ENCODE measurements around the gene LURAP1L. TPM values are rescaled to one million over a fixed set of nuclear protein-coding genes. Genes with fewer than 3 reads are reported as not detected.

The LURAP1L gene
- total and polyA plus RNA-seq, 5 donors from 2014 or later: not detected

- no peak for DNase-seq
- peaks cover 0 to 2% (median 0%) of the 10 kb centered on the region in 4 donors for H3K4me1 Mint-ChIP-seq
- Histone ChIP-seq H3K4me3 (ENCODE audit: low read depth, low read length) (no peak overlapping the region), H3K4me1 (ENCODE audit: control insufficient read depth, insufficient read depth, low read length, poor library complexity, severe bottlenecking) (no peaks in the 10 kb centered on the region), H3K27me3 (ENCODE audit: control insufficient read depth, insufficient read depth, low read length) (peaks cover 2% of the 10 kb centered on the region), H3K9me3 (ENCODE audit: control insufficient read depth in 2 of 2, low read length in 2 of 2) (no peaks in the 10 kb centered on the region), H3K27ac (ENCODE audit: insufficient read depth, low read length, poor library complexity, severe bottlenecking) (no peak overlapping the region), H3K36me3 (ENCODE audit: control insufficient read depth, insufficient read depth, low read length) (no peaks in the 10 kb centered on the region)
- H3K27me3 Mint-ChIP-seq: peaks cover 15% of the 10 kb centered on the region
- H3K9me3 Mint-ChIP-seq: peaks cover 0 to 16% (median 8%) of the 10 kb centered on the region in 7 donors
- H3K27ac Mint-ChIP-seq: no peak overlapping the region
- H3K4me3 Mint-ChIP-seq: no peak overlapping the region
- no peak for ATAC-seq (ENCODE audit: low read depth in 2 of 2)
- no peaks in the 10 kb centered on the region for H3K36me3 Mint-ChIP-seq
Observed at GRCh38 chr9:12777121-12778022, 2.6 kb downstream of the LURAP1L start.

DNA sequence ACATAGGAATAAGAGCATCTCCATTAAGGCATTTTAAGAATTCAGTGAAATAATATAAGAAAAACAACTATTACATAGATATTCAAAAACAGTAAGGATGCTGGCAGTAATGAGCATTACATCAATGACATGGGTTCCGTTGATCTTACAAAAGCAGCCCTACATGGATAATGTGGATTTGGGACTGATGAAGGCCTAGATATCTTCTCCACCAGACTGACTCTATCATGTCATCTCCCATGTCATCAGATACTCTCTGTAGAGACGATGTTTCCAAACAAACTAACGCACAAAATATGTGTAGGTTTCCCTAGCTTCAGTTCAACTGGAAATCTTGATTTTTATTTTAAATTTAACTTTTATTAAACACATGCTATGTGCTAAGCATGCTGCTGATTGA, 3.6 kb downstream of the LURAP1L start:
- no peaks in the 10 kb centered on the region for H3K36me3 ChIP-seq (ENCODE audit: control insufficient read depth, insufficient read depth, low read length)
- H3K27ac Mint-ChIP-seq: no peak overlapping the region
- no peaks in the 10 kb centered on the region for H3K36me3 Mint-ChIP-seq
- no peak for DNase-seq
- H3K27me3 Mint-ChIP-seq: peaks cover 15% of the 10 kb centered on the region
- H3K4me3 ChIP-seq (ENCODE audit: low read depth, low read length): no peak overlapping the region
- peaks cover 0 to 2% (median 0%) of the 10 kb centered on the region in 4 donors for H3K4me1 Mint-ChIP-seq
- peaks cover 2% of the 10 kb centered on the region for H3K27me3 ChIP-seq (ENCODE audit: control insufficient read depth, insufficient read depth, low read length)
- H3K27ac ChIP-seq (ENCODE audit: insufficient read depth, low read length, poor library complexity, severe bottlenecking): no peak overlapping the region
- ATAC-seq (ENCODE audit: low read depth in 2 of 2): no peak
- H3K4me3 Mint-ChIP-seq: no peak overlapping the region
- H3K4me1 ChIP-seq (ENCODE audit: control insufficient read depth, insufficient read depth, low read length, poor library complexity, severe bottlenecking): no peaks in the 10 kb centered on the region
- H3K9me3 ChIP-seq (ENCODE audit: control insufficient read depth in 2 of 2, low read length in 2 of 2): no peaks in the 10 kb centered on the region
- peaks cover 0 to 25% (median 8%) of the 10 kb centered on the region in 7 donors for H3K9me3 Mint-ChIP-seq

DNA sequence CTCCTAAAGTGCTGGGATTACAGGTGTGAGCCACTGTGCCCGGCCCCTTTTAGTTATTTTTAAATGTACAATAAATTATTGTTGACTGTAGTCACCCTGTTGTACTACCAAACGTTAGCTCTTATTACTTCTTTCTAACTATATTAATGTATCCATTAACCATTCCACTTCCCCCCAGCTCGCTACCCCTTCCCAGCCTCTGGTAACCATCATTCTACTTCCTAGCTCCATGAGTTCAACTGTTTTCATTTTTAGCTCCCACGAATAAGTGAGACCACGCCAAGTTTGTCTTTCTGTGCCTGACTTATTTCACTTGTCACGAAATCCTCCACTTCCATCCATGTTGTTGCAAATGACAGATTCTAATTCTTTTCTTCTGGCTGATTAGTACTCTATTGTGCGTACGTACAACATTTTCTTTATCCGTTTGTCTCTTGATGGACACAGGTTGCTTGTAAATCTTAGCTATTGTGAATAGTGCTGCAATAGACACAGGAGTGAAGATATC, 6.5 kb downstream of the LURAP1L start:
- H3K4me3 ChIP-seq (ENCODE audit: low read depth, low read length): no peak overlapping the region
- H3K9me3 ChIP-seq (ENCODE audit: control insufficient read depth in 2 of 2, low read length in 2 of 2): peaks cover 0 to 8% of the 10 kb centered on the region in 2 experiments
- peaks cover 0 to 2% (median 0%) of the 10 kb centered on the region in 4 donors for H3K4me1 Mint-ChIP-seq
- H3K36me3 ChIP-seq (ENCODE audit: control insufficient read depth, insufficient read depth, low read length): no peaks in the 10 kb centered on the region
- no peaks in the 10 kb centered on the region for H3K36me3 Mint-ChIP-seq
- H3K27ac ChIP-seq (ENCODE audit: insufficient read depth, low read length, poor library complexity, severe bottlenecking): no peak overlapping the region
- peaks cover 8% of the 10 kb centered on the region for H3K27me3 Mint-ChIP-seq
- H3K27ac Mint-ChIP-seq: no peak overlapping the region
- ATAC-seq (ENCODE audit: low read depth in 2 of 2): no peak
- H3K4me3 Mint-ChIP-seq: no peak overlapping the region
- H3K9me3 Mint-ChIP-seq: peaks cover 0 to 35% (median 8%) of the 10 kb centered on the region in 7 donors
- DNase-seq: no peak
- peaks cover 2% of the 10 kb centered on the region for H3K27me3 ChIP-seq (ENCODE audit: control insufficient read depth, insufficient read depth, low read length)
- H3K4me1 ChIP-seq (ENCODE audit: control insufficient read depth, insufficient read depth, low read length, poor library complexity, severe bottlenecking): no peaks in the 10 kb centered on the region

GRCh38 chr9:12783767-12784460, 9.1 kb downstream of the LURAP1L start:
- H3K4me3 Mint-ChIP-seq: no peak overlapping the region
- no peak for DNase-seq
- no peaks in the 10 kb centered on the region for H3K4me1 Mint-ChIP-seq
- ATAC-seq (ENCODE audit: low read depth in 2 of 2): no peak
- Histone ChIP-seq H3K36me3 (ENCODE audit: control insufficient read depth, insufficient read depth, low read length) (no peaks in the 10 kb centered on the region), H3K27ac (ENCODE audit: insufficient read depth, low read length, poor library complexity, severe bottlenecking) (no peak overlapping the region), H3K4me3 (ENCODE audit: low read depth, low read length) (no peak overlapping the region), H3K4me1 (ENCODE audit: control insufficient read depth, insufficient read depth, low read length, poor library complexity, severe bottlenecking) (no peaks in the 10 kb centered on the region), H3K9me3 (ENCODE audit: control insufficient read depth in 2 of 2, low read length in 2 of 2) (peaks cover 0 to 8% of the 10 kb centered on the region in 2 experiments), H3K27me3 (ENCODE audit: control insufficient read depth, insufficient read depth, low read length) (no peaks in the 10 kb centered on the region)
- peaks cover 5 to 36% (median 10%) of the 10 kb centered on the region in 7 donors for H3K9me3 Mint-ChIP-seq
- no peaks in the 10 kb centered on the region for H3K27me3 Mint-ChIP-seq
- no peaks in the 10 kb centered on the region for H3K36me3 Mint-ChIP-seq
- H3K27ac Mint-ChIP-seq: no peak overlapping the region

DNA sequence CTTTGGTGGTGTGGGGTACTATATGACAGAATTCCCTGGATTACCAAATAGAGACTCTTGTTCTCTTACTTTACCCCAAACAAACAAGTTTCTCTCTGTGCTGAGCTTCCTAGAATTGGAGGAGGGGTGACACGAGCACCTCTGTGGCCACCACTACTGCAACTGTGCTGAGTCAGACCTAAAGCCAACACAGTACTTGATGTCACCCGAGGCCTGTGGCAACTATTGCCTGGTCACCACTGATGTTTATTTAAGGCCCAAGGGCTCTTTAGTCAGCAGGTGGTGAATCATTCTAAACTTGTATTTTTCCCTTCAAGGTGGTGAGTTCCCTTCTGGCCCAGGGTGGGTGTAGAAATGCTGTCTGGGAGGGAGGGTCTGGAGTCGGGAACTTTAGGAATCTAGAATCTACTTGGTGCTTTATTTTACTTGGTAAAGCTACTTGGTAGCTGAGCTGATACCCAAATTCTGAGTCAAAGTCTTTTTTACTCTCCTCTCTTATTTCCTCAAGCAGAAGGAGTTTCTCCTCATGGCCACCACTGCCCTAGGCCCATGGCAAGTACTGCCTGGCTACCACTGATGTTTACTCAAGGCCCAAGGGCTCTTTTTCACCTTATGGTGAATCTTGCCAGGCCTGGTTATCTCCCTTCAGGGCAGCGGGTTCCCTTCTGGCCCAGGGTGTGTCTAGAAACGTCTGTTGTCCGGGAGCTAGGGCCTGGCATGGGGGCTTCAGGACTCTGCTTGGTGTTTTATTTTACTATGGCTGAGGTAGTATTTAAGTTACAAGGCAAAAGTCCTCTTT, 9.8 kb downstream of the LURAP1L start:
- H3K27ac ChIP-seq (ENCODE audit: insufficient read depth, low read length, poor library complexity, severe bottlenecking): no peak overlapping the region
- no peaks in the 10 kb centered on the region for H3K36me3 ChIP-seq (ENCODE audit: control insufficient read depth, insufficient read depth, low read length)
- H3K27me3 ChIP-seq (ENCODE audit: control insufficient read depth, insufficient read depth, low read length): no peaks in the 10 kb centered on the region
- H3K4me3 Mint-ChIP-seq: no peak overlapping the region
- DNase-seq (no peak), ATAC-seq (ENCODE audit: low read depth in 2 of 2) (no peak)
- H3K9me3 Mint-ChIP-seq: peaks cover 8 to 36% (median 10%) of the 10 kb centered on the region in 7 donors
- no peaks in the 10 kb centered on the region for H3K4me1 ChIP-seq (ENCODE audit: control insufficient read depth, insufficient read depth, low read length, poor library complexity, severe bottlenecking)
- H3K36me3 Mint-ChIP-seq: no peaks in the 10 kb centered on the region
- H3K27ac Mint-ChIP-seq: no peak overlapping the region
- no peak overlapping the region for H3K4me3 ChIP-seq (ENCODE audit: low read depth, low read length)
- no peaks in the 10 kb centered on the region for H3K27me3 Mint-ChIP-seq
- H3K9me3 ChIP-seq (ENCODE audit: control insufficient read depth in 2 of 2, low read length in 2 of 2): peaks cover 0 to 8% of the 10 kb centered on the region in 2 experiments
- H3K4me1 Mint-ChIP-seq: no peaks in the 10 kb centered on the region

DNA sequence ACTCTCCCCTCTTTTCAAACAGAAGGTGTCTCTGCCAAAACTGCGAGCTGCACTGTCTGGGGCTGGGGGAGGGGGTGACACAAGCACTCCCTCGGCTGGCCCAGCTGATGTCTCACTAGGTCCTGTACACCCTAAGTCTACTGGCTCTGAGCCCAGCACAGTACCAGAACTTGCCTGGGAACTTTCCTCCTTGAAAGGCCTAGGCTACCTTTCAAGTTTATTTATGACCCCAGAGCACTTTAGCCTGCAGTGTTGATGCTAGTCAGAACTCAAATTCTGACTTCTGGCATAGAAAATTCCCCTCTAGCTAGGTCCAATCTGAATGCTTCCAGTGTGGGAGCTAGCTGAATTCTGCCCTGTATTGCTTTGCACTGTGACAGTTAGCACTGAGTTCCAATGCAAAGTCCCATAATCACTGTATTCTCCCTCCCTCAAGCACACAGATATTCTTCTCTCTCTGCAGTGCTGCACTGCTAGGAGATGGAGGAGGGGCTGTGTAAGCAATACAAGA, 10.5 kb downstream of the LURAP1L start:
- no peaks in the 10 kb centered on the region for H3K36me3 Mint-ChIP-seq
- no peak for DNase-seq
- Histone ChIP-seq H3K4me3 (ENCODE audit: low read depth, low read length) (no peak overlapping the region), H3K9me3 (ENCODE audit: control insufficient read depth in 2 of 2, low read length in 2 of 2) (peaks cover 0 to 8% of the 10 kb centered on the region in 2 experiments), H3K36me3 (ENCODE audit: control insufficient read depth, insufficient read depth, low read length) (no peaks in the 10 kb centered on the region), H3K27ac (ENCODE audit: insufficient read depth, low read length, poor library complexity, severe bottlenecking) (no peak overlapping the region), H3K27me3 (ENCODE audit: control insufficient read depth, insufficient read depth, low read length) (no peaks in the 10 kb centered on the region), H3K4me1 (ENCODE audit: control insufficient read depth, insufficient read depth, low read length, poor library complexity, severe bottlenecking) (no peaks in the 10 kb centered on the region)
- H3K27ac Mint-ChIP-seq: no peak overlapping the region
- no peak overlapping the region for H3K4me3 Mint-ChIP-seq
- no peaks in the 10 kb centered on the region for H3K27me3 Mint-ChIP-seq
- H3K9me3 Mint-ChIP-seq: peaks cover 7 to 32% (median 10%) of the 10 kb centered on the region in 7 donors
- ATAC-seq (ENCODE audit: low read depth in 2 of 2): no peak
- no peaks in the 10 kb centered on the region for H3K4me1 Mint-ChIP-seq

- no peak overlapping the region for H3K4me3 Mint-ChIP-seq
- ATAC-seq (ENCODE audit: low read depth in 2 of 2): no peak
Observed at GRCh38 chr9:12785941-12786340, 11.1 kb downstream of the LURAP1L start.

More at GRCh38 chr9:12785941-12786340, 11.1 kb downstream of the LURAP1L start:
- no peaks in the 10 kb centered on the region for H3K4me1 ChIP-seq (ENCODE audit: control insufficient read depth, insufficient read depth, low read length, poor library complexity, severe bottlenecking)
- no peaks in the 10 kb centered on the region for H3K36me3 ChIP-seq (ENCODE audit: control insufficient read depth, insufficient read depth, low read length)
- H3K4me1 Mint-ChIP-seq: no peaks in the 10 kb centered on the region
- H3K4me3 ChIP-seq (ENCODE audit: low read depth, low read length): no peak overlapping the region
- no peaks in the 10 kb centered on the region for H3K36me3 Mint-ChIP-seq
- H3K27me3 Mint-ChIP-seq: no peaks in the 10 kb centered on the region
- no peak overlapping the region for H3K27ac Mint-ChIP-seq
- peaks cover 0 to 8% of the 10 kb centered on the region in 2 experiments for H3K9me3 ChIP-seq (ENCODE audit: control insufficient read depth in 2 of 2, low read length in 2 of 2)
- peaks cover 6 to 32% (median 10%) of the 10 kb centered on the region in 7 donors for H3K9me3 Mint-ChIP-seq
- no peaks in the 10 kb centered on the region for H3K27me3 ChIP-seq (ENCODE audit: control insufficient read depth, insufficient read depth, low read length)
- no peak overlapping the region for H3K27ac ChIP-seq (ENCODE audit: insufficient read depth, low read length, poor library complexity, severe bottlenecking)
- DNase-seq: no peak

Data from CD4-positive, CD25-positive, alpha-beta regulatory T cell (primary cell).